ENCODE data around the gene ITPR1.

The ITPR1 gene

DNA sequence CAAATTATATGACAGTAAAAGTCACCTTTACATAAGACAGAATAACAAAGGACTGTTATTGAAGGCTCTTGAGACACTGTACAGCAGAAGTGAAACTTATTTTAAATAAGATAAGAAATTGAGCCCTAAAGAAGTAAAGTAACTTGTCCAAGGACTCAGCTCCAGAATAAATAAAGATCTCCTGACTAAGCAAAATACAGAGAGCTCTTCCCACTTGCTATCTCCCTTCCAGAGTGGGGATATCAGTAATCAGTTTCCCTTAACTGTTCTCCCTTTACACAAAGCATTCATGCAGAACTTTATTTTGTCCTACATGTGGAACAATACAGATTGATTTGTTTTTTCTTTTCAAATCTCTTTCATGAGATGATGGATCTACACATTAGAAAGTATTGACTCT lies 356.6 kb downstream of the ITPR1 start:
- peak overlapping the region; percentile 20; the same call in 1 of the 2 replicates for H3K4me2 ChIP-seq
- no peak overlapping the region for H3K9ac ChIP-seq

DNA sequence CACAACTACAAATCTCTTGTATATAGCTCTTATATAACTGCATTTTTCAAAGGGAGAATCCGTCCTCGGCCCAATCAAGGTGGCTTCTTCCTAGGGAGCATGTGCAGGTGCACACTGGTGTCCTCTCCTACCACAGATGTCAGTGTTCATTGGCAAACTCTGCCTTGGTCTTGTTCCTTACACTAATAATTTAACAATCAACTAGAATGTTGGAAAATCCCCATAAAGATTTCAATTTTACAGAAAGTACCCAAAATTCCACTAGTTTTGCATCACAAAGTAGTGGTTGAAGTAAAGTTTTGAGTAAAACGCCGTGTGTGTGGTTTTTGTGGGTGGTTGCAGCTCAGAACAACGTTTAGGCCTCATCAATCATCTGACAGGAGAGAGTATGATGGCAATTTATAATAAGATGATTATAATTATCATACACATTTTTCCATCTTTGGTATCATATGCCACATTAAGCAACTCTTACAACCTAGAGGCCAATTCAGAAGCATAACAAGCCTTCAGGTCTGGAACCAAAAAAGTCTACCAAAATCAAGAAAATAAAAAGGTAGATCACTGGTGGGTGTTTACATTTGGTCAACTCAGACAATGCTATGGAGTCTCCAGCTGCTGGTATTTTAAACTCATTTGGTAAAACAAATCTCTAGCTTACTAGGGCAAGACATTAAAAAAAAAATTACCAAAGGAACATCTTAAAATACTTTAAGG lies 357.2 kb downstream of the ITPR1 start:
- Histone ChIP-seq H3K4me3 (no peak overlapping the region), H4K20me1 (0 out of 2 replicates have a peak, but pooled peaks cover 9% of the 10 kb centered on the region), H3K27ac (no peak overlapping the region), H3K27me3 (peaks cover 4% of the 10 kb centered on the region; the same call in 1 of the 2 replicates), H3K36me3 (no peaks in the 10 kb centered on the region), H3K9ac (no peak overlapping the region), H3K4me2 (peak overlapping the region; percentile 20; the same call in 1 of the 2 replicates), H3K9me3 (no peaks in the 10 kb centered on the region), H3K4me1 (peaks cover 39% of the 10 kb centered on the region)
- TF ChIP-seq Cebpa-rat (IDR thresholded peaks at IDR 0.05), result no peak

More for the DNA sequence above, 356.6 kb downstream of the ITPR1 start:
- no peaks in the 10 kb centered on the region for H3K36me3 ChIP-seq
- 0 out of 2 replicates have a peak, but pooled peaks cover 9% of the 10 kb centered on the region for H4K20me1 ChIP-seq
- peaks cover 43% of the 10 kb centered on the region for H3K4me1 ChIP-seq
- no peaks in the 10 kb centered on the region for H3K9me3 ChIP-seq
- no peak for TF ChIP-seq Cebpa-rat (IDR thresholded peaks at IDR 0.05)
- no peak overlapping the region for H3K4me3 ChIP-seq
- no peak overlapping the region for H3K27ac ChIP-seq
- H3K27me3 ChIP-seq, result peaks cover 4% of the 10 kb centered on the region; the same call in 1 of the 2 replicates

DNA sequence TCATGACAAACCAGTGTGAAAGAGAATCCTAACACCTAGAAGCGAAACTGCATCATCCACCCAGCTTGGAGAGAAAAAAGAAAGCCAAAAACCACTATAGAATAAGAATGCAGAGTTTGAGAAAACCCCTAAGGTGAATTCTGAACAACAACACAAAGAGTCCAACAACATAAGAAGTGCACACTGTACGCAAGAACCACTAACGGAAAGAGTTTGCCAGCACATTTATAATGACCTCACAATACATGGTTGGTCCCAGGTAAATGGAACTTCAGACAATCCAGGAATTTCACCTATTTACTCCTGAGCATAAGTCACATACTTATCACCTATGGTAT lies 357.7 kb downstream of the ITPR1 start:
- no peaks in the 10 kb centered on the region for H3K9me3 ChIP-seq
- 0 out of 2 replicates have a peak, but pooled peaks cover 9% of the 10 kb centered on the region for H4K20me1 ChIP-seq
- 0 out of 2 replicates have a peak overlapping the region, but pooled peaks have one; percentile 20 for H3K4me2 ChIP-seq
- H3K4me1 ChIP-seq, result peaks cover 39% of the 10 kb centered on the region
- peaks cover 4% of the 10 kb centered on the region; the same call in 1 of the 2 replicates for H3K27me3 ChIP-seq
- H3K9ac ChIP-seq, result no peak overlapping the region
- H3K36me3 ChIP-seq, result no peaks in the 10 kb centered on the region
- no peak for TF ChIP-seq Cebpa-rat (IDR thresholded peaks at IDR 0.05)
- H3K4me3 ChIP-seq, result no peak overlapping the region
- no peak overlapping the region for H3K27ac ChIP-seq

DNA sequence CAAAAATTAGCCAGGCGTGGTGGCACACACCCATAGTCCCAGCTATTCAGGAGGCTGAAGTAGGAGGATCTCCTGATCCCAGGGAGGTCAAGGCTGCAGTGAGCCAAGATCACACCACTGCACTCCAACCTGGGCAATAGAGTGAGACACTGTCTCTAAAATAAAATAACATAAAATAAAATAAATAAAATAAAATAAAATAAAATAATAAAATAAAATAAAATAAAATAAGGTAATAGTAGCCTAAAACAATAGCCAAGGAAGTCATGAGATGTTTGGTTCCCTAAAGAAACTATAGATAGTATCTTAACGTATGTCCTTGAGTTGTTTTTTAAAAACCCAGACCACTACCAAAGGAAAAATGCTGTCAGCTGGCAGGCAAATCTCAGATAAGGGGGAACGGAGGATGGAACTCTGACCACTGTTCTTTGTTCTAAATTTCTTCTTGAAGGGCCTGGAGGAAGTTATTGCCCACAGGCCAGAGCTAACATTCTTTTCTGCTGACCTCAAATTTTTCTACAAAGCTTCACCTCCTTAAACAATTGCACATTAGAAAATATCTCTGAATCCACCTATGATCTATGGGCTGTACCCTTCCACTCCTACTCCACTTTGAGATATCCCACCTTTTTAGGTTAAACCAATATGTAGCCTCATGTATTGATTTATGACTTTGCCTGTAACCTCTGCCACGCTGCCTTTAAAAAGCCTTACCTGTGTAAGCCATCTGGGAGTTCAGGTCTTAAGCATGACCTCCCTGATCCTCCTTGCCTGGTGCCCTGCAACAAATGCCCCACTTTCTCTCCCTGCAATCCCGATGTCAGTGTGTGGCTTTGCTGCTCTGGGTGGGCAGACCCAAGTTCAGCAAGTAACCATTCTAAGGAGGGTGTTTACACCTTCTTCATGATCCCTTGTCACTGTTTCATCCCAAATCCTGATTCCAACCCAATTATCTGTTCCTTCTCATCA lies 359.9 kb downstream of the ITPR1 start:
- Histone ChIP-seq H3K4me1 (peaks cover 45% of the 10 kb centered on the region), H3K4me3 (no peak overlapping the region), H4K20me1 (0 out of 2 replicates have a peak, but pooled peaks cover 3% of the 10 kb centered on the region), H3K4me2 (no peak overlapping the region), H3K27ac (no peak overlapping the region), H3K27me3 (no peaks in the 10 kb centered on the region), H3K9me3 (no peaks in the 10 kb centered on the region), H3K36me3 (no peaks in the 10 kb centered on the region), H3K9ac (no peak overlapping the region)
- TF ChIP-seq Cebpa-rat (IDR thresholded peaks at IDR 0.05), result no peak

DNA sequence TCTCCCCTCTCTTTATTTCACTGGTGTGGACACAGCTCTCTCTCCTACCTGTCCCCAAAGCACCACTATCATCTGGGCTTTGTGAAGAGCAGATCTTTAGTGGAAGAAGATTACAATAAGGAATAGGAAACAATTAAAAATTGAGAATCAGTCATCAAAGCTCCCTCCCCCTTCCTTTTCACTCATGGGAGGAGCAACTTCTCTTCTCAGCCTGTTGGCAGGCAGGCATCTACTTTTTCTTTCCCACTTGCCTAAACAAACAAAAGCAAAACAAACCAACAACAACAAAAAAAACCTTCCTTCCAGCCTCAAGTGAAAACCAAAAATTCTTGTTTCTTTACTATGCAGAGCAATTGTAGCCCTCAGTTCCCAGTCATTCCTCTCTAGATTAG lies 360.6 kb downstream of the ITPR1 start:
- Histone ChIP-seq H3K27ac (no peak overlapping the region), H3K36me3 (no peaks in the 10 kb centered on the region), H3K9ac (no peak overlapping the region), H3K27me3 (no peaks in the 10 kb centered on the region), H3K4me1 (peaks cover 41% of the 10 kb centered on the region), H3K4me3 (no peak overlapping the region), H4K20me1 (no peaks in the 10 kb centered on the region), H3K9me3 (no peaks in the 10 kb centered on the region), H3K4me2 (no peak overlapping the region)
- TF ChIP-seq Cebpa-rat (IDR thresholded peaks at IDR 0.05), result no peak

DNA sequence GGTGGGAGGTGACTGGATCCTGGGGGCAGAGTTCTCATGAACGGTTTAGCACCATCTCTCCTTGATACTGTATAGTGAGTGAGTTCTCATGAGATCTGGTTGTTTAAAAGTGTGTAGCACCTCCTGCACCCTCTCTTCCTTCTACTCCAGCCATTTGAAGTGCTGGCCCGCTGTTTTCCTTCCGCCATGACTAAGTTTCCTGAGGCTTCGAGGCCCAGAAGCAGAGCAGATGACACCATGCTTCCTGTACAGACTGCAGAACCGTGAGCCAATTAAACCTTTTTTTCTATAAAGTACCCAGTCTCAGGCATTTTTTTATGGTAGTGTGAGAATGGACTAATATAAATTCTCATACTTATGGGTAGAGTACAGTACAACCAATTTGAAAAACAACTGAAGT lies 362.5 kb downstream of the ITPR1 start:
- H3K27ac ChIP-seq, result no peak overlapping the region
- no peak overlapping the region for H3K9ac ChIP-seq
- H3K4me2 ChIP-seq, result peak overlapping the region; percentile 33
- H3K9me3 ChIP-seq, result peaks cover 1% of the 10 kb centered on the region
- H3K27me3 ChIP-seq, result no peaks in the 10 kb centered on the region
- H3K4me3 ChIP-seq, result no peak overlapping the region
- no peak for TF ChIP-seq Cebpa-rat (IDR thresholded peaks at IDR 0.05)
- no peaks in the 10 kb centered on the region for H3K36me3 ChIP-seq
- no peaks in the 10 kb centered on the region for H4K20me1 ChIP-seq
- H3K4me1 ChIP-seq, result peaks cover 31% of the 10 kb centered on the region

DNA sequence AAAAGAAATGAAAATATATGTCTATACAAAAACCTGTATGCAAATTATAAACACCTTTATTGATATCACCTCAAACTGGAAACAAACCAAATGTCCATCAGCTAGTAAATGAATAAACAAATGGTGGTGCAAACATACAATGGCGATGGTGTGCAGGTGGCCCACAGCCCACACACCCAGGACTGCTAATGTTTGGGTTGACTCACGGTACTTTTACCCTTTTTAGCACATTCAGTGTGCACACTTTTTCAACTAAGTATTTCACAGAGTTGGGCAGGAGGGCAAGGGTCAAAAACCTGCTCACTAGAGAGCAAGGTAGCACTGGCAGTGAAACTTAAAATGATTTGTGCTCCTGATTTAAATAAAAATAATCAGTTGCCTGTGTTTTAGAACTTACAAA lies 363.0 kb downstream of the ITPR1 start:
- Histone ChIP-seq H3K27me3 (no peaks in the 10 kb centered on the region), H3K4me3 (no peak overlapping the region), H3K4me2 (peak overlapping the region; percentile 56), H3K27ac (no peak overlapping the region), H3K36me3 (no peaks in the 10 kb centered on the region), H3K9ac (no peak overlapping the region), H4K20me1 (no peaks in the 10 kb centered on the region), H3K4me1 (peaks cover 26% of the 10 kb centered on the region), H3K9me3 (peaks cover 6% of the 10 kb centered on the region)
- TF ChIP-seq Cebpa-rat (IDR thresholded peaks at IDR 0.05), result no peak

DNA sequence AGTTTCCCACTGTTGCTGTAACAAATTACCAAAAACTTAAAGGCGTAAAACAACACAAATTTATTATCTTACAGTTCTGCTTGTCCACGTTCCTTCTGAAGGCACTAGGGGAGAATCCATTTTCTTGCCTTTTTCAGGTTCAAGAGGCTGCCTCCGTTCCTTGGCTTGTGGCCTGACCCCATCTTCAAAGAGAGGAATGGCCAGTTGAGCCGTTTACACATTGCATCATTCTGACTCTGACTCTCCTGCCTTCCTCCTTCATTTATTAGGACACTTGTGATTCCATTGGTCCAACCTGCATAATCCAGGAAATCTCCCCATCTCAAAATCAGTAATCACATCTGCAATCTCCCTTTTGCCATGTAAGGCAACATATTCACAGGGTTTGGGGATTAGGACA lies 363.4 kb downstream of the ITPR1 start:
- no peaks in the 10 kb centered on the region for H3K27me3 ChIP-seq
- no peaks in the 10 kb centered on the region for H4K20me1 ChIP-seq
- TF ChIP-seq Cebpa-rat (IDR thresholded peaks at IDR 0.05), result no peak
- peaks cover 10% of the 10 kb centered on the region for H3K9me3 ChIP-seq
- no peak overlapping the region for H3K9ac ChIP-seq
- no peak overlapping the region for H3K4me3 ChIP-seq
- peaks cover 26% of the 10 kb centered on the region for H3K4me1 ChIP-seq
- H3K36me3 ChIP-seq, result no peaks in the 10 kb centered on the region
- H3K27ac ChIP-seq, result no peak overlapping the region
- H3K4me2 ChIP-seq, result peak overlapping the region; percentile 56

DNA sequence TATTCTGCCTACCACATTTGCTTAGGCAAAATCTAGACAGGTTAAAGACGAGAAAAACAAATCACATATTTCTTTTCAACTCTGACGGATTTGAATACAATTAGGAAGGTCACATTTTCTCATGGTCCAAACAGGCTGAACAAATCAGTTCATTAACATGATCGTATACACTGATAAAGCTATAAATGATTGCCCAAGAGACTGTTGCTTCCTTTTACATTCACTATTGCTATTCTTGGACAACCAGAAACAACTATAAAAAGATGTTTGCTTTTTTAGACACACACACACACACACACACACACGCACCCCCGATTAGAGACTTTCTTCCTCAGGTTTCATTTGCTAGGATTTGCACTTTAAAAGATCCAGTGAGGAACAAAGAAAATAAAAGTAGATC lies 363.8 kb downstream of the ITPR1 start:
- Histone ChIP-seq H3K36me3 (no peaks in the 10 kb centered on the region), H4K20me1 (no peaks in the 10 kb centered on the region), H3K27ac (no peak overlapping the region), H3K9me3 (peaks cover 14% of the 10 kb centered on the region), H3K4me1 (peaks cover 26% of the 10 kb centered on the region), H3K27me3 (no peaks in the 10 kb centered on the region), H3K4me3 (no peak overlapping the region), H3K4me2 (peak overlapping the region; percentile 56), H3K9ac (no peak overlapping the region)
- no peak for TF ChIP-seq Cebpa-rat (IDR thresholded peaks at IDR 0.05)

DNA sequence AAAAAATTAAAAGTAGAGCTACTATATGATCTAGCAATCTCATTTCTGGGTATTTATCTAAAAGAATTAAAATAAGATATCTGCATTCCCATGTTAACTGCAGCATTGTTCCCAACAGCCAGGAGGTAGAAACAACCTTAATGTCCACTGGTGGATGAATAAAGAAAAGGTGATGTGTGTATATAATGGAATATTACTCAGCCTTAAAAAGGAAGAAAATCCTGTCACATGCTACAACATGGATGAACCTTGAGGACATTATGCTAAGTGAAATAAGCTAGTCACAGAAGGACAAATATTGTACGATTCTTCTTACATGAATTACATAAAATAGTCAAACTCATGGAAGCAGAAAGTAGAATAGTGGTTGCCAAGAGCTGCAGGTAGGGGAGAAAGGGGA lies 366.6 kb downstream of the ITPR1 start:
- H3K4me2 ChIP-seq, result no peak overlapping the region
- TF ChIP-seq Cebpa-rat (IDR thresholded peaks at IDR 0.05), result no peak
- no peak overlapping the region for H3K27ac ChIP-seq
- no peaks in the 10 kb centered on the region for H3K27me3 ChIP-seq
- no peaks in the 10 kb centered on the region for H3K36me3 ChIP-seq
- H3K4me1 ChIP-seq, result peaks cover 26% of the 10 kb centered on the region
- H3K4me3 ChIP-seq, result no peak overlapping the region
- H4K20me1 ChIP-seq, result no peaks in the 10 kb centered on the region
- H3K9ac ChIP-seq, result no peak overlapping the region
- peaks cover 15% of the 10 kb centered on the region for H3K9me3 ChIP-seq
